IPS-18c (cell line): ENCODE measurements around the gene FMN1.

Experiments used
- H3K4me3 ChIP-seq: 2 replicates; pipeline ENCODE4 v1.7.0; 2013; ENCODE audit warnings: low read depth, mild to moderate bottlenecking, low read length, moderate library complexity; ENCODE audit not compliant: insufficient read depth
- H3K9me3 ChIP-seq: one replicate; pipeline ENCODE4 v1.6.1; 2013; ENCODE audit warnings: mild to moderate bottlenecking, low read length, moderate library complexity; ENCODE audit not compliant: control insufficient read depth, insufficient read depth

Gene FMN1

DNA sequence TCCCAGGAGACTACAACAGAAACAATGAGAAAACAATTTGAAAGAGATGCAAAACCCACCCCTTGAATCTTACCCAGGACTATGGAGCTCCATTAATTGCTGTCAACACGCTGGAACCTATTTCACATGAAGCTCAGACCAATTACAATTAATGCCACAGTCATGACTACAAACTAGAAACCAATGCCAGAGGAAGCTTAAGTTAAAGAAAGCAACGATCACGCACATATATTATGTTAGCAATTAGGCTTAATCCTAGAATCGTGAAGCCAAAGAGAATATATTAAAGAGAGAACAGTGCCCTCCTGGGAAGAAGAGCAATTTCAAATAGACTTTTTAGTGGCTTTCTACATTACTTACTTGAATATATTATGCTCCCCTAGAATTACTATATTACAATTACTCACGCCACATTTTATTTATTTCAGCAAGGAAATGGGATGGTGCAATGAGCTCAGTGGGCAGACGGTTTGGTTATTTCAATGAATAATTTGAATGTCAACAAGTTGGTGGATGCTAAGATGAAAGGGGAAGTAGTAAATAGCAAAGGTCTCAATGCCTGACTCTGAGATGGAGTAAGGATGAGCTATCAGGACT lies 351.2 kb downstream of the FMN1 start:
- Histone ChIP-seq H3K9me3 (no peaks in the 10 kb centered on the region), H3K4me3 (no peak overlapping the region)

DNA sequence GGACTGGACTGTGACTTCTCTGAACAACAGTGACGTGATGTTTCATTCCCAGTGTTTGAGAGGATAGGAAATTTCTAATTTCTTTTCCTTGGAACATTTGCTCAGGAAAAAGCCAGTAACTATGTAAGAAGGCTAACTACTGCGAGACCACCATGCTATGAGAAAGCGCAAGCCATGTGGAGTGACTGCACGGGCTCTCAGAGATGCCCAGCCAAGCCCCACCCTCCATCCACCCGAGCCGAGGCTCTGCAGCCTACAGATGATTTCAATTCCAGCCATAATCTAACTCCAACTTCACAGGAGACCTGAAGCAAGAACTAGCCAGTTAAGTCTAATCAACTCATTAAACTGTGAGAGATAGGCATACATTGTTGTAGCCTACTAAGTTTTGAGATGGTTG lies 352.4 kb downstream of the FMN1 start:
- H3K4me3 ChIP-seq: no peak overlapping the region
- H3K9me3 ChIP-seq: no peaks in the 10 kb centered on the region

- Histone ChIP-seq H3K9me3 (no peaks in the 10 kb centered on the region), H3K4me3 (no peak overlapping the region)
These were observed 353.8 kb downstream of the FMN1 start for GRCh38 chr15:32840507-32841245.

DNA sequence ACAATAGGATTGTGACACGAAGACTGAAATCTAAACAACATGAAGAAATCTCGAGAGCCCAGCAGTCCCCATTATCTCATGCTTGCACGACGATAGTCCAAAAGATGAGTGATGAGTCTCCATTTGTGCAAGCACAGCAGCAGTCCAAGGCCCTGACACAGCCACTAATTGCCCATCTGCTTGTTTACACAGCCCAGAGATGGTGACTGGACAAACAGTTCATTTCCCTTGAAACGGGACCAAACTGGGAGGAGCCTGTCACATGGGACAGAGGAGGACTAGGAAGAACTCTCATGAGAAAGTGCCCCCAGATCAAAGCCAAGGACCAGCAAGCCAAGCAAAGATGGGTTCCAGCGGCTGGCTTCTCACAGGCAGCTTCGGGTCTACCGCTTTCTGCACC lies 355.7 kb downstream of the FMN1 start:
- H3K4me3 ChIP-seq: no peak overlapping the region

GRCh38 chr15:32838338-32838737 lies 356.2 kb downstream of the FMN1 start:
- Histone ChIP-seq H3K9me3 (no peaks in the 10 kb centered on the region), H3K4me3 (no peak overlapping the region)

More for the DNA sequence above, 355.7 kb downstream of the FMN1 start:
- no peaks in the 10 kb centered on the region for H3K9me3 ChIP-seq

GRCh38 chr15:32837935-32838334 lies 356.6 kb downstream of the FMN1 start:
- Histone ChIP-seq H3K9me3 (no peaks in the 10 kb centered on the region), H3K4me3 (no peak overlapping the region)

DNA sequence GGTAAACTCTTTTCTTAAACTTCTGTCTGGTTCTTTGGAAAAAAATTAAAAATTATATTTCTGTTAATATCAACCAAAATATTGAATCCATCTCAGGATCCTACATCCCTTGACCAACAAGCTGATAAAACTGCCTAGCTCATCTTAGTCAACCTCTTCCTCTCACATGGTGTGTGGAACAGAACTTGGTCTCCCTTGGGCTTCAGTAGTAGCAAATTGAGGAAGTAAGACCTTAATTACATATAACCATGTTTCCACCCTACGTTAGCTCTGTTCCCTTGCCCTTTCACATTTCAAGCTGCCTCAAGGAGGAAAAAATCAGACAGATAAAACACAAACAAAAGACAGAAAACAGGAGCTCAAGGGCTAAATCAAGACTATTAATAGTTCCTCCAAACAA lies 360.4 kb downstream of the FMN1 start:
- Histone ChIP-seq H3K9me3 (no peaks in the 10 kb centered on the region), H3K4me3 (no peak overlapping the region)

DNA sequence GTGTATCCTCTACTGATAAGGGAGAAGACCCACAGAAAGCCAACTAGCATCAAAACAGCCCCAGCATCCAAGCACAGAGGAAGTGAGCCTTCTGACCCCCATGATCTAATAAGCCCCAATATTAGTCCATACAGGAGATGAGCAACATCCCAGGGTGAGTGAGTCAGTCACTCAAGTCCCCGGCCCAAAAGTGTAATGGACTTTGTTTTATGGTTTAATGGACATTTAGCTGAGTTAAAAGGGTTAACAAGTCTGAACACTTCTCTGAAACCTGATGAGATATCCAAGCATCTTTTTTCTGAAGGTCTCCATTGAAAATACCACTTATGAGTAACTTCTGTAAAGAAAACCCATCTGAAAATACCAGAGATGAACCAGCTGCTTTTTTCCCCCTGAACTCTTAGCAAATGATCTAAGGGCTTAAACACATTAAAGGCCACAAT lies 361.1 kb downstream of the FMN1 start:
- Histone ChIP-seq H3K9me3 (no peaks in the 10 kb centered on the region), H3K4me3 (no peak overlapping the region)

GRCh38 chr15:32831485-32831884 lies 363.0 kb downstream of the FMN1 start:
- H3K9me3 ChIP-seq: no peaks in the 10 kb centered on the region

GRCh38 chr15:32830241-32830640 lies 364.3 kb downstream of the FMN1 start:
- no peak overlapping the region for H3K4me3 ChIP-seq

More at GRCh38 chr15:32831485-32831884, 363.0 kb downstream of the FMN1 start:
- no peak overlapping the region for H3K4me3 ChIP-seq

GRCh38 chr15:32829436-32829835 lies 365.1 kb downstream of the FMN1 start:
- H3K4me3 ChIP-seq: no peak overlapping the region
- no peaks in the 10 kb centered on the region for H3K9me3 ChIP-seq

More at GRCh38 chr15:32830241-32830640, 364.3 kb downstream of the FMN1 start:
- no peaks in the 10 kb centered on the region for H3K9me3 ChIP-seq

DNA sequence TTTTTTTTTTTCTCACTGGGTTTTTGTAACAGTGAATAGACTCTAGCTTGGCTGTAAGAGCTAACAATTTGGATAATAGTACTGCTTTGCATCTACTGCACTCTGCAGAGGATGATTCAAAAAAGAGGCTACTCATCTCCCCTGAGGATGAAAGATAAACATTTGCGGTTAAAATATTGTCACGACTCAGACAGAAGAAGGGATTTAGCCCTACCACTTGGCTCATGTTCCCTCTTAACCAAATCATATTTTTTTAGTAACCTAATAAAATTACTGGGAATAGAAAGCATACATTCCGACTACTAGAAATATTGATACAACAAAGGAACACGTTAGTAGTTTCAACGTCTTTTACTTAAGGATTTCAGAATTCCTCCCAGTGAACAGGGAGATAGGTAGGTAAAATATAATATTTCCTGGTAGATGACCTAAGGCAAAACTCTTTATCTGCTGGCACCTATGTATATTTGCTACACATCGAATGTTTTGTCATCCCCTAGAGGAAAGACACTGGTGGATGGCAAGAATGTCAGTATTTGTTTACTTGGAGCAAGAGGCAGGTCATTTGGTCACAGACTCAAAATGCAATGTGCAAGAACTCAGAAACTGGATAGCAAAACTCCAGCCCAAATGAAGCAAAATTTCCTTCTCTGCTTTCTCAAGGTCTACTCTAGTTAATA lies 365.9 kb downstream of the FMN1 start:
- no peaks in the 10 kb centered on the region for H3K9me3 ChIP-seq
- no peak overlapping the region for H3K4me3 ChIP-seq

- Histone ChIP-seq H3K4me3 (no peak overlapping the region), H3K9me3 (no peaks in the 10 kb centered on the region)
These were observed 367.8 kb downstream of the FMN1 start for GRCh38 chr15:32826685-32827084.

DNA sequence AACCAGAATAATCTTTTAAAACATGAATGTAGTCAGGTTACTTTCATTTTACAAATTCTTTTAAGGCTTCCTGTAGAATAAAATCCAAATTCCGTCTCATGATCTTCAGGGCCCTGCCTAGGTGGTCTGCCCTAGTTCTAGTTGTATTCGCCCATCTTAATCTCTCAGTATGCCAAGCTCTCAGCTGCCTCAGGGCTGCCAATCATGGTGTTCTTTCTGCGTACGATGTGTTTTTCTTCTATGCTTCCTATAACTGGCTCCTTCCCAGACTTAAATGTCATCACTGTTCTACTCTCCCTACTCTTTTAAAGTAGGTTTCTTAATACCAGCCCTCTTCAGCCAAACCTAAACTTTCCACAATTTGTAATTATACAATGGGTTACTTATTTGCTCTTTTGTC lies 369.3 kb downstream of the FMN1 start:
- H3K4me3 ChIP-seq: no peak overlapping the region
- H3K9me3 ChIP-seq: no peaks in the 10 kb centered on the region

GRCh38 chr15:32824777-32825176 lies 369.7 kb downstream of the FMN1 start:
- Histone ChIP-seq H3K4me3 (no peak overlapping the region), H3K9me3 (no peaks in the 10 kb centered on the region)

GRCh38 chr15:32823750-32824149 lies 370.8 kb downstream of the FMN1 start:
- Histone ChIP-seq H3K9me3 (no peaks in the 10 kb centered on the region), H3K4me3 (no peak overlapping the region)

DNA sequence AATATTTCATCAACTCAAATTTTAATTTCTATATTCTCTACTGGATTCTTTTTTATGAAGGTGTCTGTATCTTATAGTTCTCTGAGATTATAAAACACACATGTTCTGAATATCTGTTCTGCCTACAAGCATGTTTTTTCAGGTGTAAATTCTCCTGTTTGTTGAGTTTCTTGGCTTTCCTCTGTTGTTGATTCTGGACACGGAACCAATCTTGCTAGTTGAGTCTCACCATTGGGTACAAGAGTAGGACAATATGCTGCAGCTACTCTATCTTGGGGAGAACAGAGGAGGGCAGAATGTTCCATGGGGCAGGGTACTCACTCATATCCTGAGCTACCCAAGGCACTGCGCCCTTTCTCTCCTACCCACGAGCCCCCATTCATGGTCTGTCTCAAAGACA lies 371.8 kb downstream of the FMN1 start:
- no peaks in the 10 kb centered on the region for H3K9me3 ChIP-seq
- H3K4me3 ChIP-seq: no peak overlapping the region

GRCh38 chr15:32819448-32819847 lies 375.1 kb downstream of the FMN1 start:
- Histone ChIP-seq H3K9me3 (no peaks in the 10 kb centered on the region), H3K4me3 (no peak overlapping the region)
